Measurements from ENCODE around the gene IRF6. TPM values are rescaled to one million over a fixed set of nuclear protein-coding genes. Genes with fewer than 3 reads are reported as not detected.

IRF6 gene
- polyA plus RNA-seq, 1 experiment = 1.0 TPM

- ChIA-PET CTCF (interaction anchor here (5.3 kb wide), 1 partner anchor 11 kb away, joined by 24 read pairs; no protein-coding TSS in a partner anchor), POLR2A (no interaction called here)
- Histone ChIP-seq H3K27ac (ENCODE audit: low read depth, low read length) (no peak overlapping the region), H3K4me3 (ENCODE audit: low read depth, low read length) (no peak overlapping the region), H3K9me3 (ENCODE audit: control insufficient read depth, insufficient read depth, low read length) (no peaks in the 10 kb centered on the region; the same call in 1 of the 2 replicates), H3K27me3 (ENCODE audit: control insufficient read depth, insufficient read depth, low read length) (peaks cover 5% of the 10 kb centered on the region)
- no peak for DNase-seq (ENCODE audit: low read depth, low spot score)
- TF ChIP-seq CTCF (IDR thresholded peaks at IDR 0.05; ENCODE audit: low read depth, low read length) = no peak
Measured at GRCh38 chr1:209758400-209758799, 47.5 kb downstream of the IRF6 start.

- POLR2A ChIA-PET = no interaction called here
- DNase-seq (ENCODE audit: low read depth, low spot score) = no peak
- Histone ChIP-seq H3K9me3 (ENCODE audit: control insufficient read depth, insufficient read depth, low read length) (no peaks in the 10 kb centered on the region; the same call in 1 of the 2 replicates), H3K27me3 (ENCODE audit: control insufficient read depth, insufficient read depth, low read length) (peaks cover 5% of the 10 kb centered on the region), H3K4me3 (ENCODE audit: low read depth, low read length) (no peak overlapping the region), H3K27ac (ENCODE audit: low read depth, low read length) (no peak overlapping the region)
- TF ChIP-seq CTCF (IDR thresholded peaks at IDR 0.05; ENCODE audit: low read depth, low read length) = no peak
- CTCF ChIA-PET = interaction anchor here (1.0 to 5.3 kb wide), 2 partner anchors 9 to 181 kb away, joined by 3 to 24 read pairs; no protein-coding TSS in a partner anchor
Measured at GRCh38 chr1:209756615-209757445, 49.1 kb downstream of the IRF6 start.

- H3K4me3 ChIP-seq (ENCODE audit: low read depth, low read length) = no peak within 1 kb of the TSS
- POLR2A ChIA-PET = no interaction called here
- DNase-seq (ENCODE audit: low read depth, low spot score) = no peak
- H3K27me3 ChIP-seq (ENCODE audit: control insufficient read depth, insufficient read depth, low read length) = peaks cover 5% of the 10 kb centered on the region
- TF ChIP-seq CTCF (IDR thresholded peaks at IDR 0.05; ENCODE audit: low read depth, low read length) = no peak
- CTCF ChIA-PET = interaction anchor here (1.0 to 1.3 kb wide), 2 partner anchors 67 to 180 kb away, joined by 3 to 5 read pairs; no protein-coding TSS in a partner anchor
- no peaks in the 10 kb centered on the region; the same call in 1 of the 2 replicates for H3K9me3 ChIP-seq (ENCODE audit: control insufficient read depth, insufficient read depth, low read length)
- H3K27ac ChIP-seq (ENCODE audit: low read depth, low read length) = no peak within 1 kb of the TSS
Measured at GRCh38 chr1:209755926-209756614, 49.9 kb downstream of the IRF6 start, which contains the start of gene TRAF3IP3. TRAF3IP3 (plus strand) TSS chr1:209756053; CDS start chr1:209760040, 3,987 bp downstream.

GRCh38 chr1:209755256-209755655 lies 50.7 kb downstream of the IRF6 start:
- no peak for TF ChIP-seq CTCF (IDR thresholded peaks at IDR 0.05; ENCODE audit: low read depth, low read length)
- peaks cover 5% of the 10 kb centered on the region for H3K27me3 ChIP-seq (ENCODE audit: control insufficient read depth, insufficient read depth, low read length)
- H3K4me3 ChIP-seq (ENCODE audit: low read depth, low read length) = no peak overlapping the region
- no peaks in the 10 kb centered on the region; the same call in 1 of the 2 replicates for H3K9me3 ChIP-seq (ENCODE audit: control insufficient read depth, insufficient read depth, low read length)
- ChIA-PET POLR2A (no interaction called here), CTCF (interaction anchor here (0.9 to 1.3 kb wide), 2 partner anchors 68 to 153 kb away, joined by 4 to 5 read pairs; no protein-coding TSS in a partner anchor)
- DNase-seq (ENCODE audit: low read depth, low spot score) = no peak
- no peak overlapping the region for H3K27ac ChIP-seq (ENCODE audit: low read depth, low read length)
